ENCODE measurements around the gene GRK5.

DNA sequence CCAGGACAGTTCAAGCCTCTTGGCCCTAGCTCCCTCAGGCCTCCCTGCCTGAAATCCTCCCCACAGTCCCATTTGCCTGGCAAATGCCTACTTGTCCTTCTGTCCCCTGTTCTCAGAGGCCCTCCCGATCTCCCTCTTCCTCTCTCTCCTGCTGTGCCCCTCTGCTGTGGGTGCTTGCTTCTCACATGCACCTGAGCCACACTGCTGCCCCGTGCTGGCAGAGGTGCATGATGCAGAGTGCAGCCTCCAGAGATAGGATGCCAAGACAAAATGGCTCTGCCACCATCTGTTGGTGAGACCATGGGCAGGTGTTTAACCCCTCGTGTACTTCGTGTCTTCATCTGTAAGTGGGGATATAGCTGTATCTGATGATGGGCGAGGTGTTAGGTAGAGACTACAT is 176.8 kb downstream of the GRK5 start:
- TF ChIP-seq, protein P1, sequence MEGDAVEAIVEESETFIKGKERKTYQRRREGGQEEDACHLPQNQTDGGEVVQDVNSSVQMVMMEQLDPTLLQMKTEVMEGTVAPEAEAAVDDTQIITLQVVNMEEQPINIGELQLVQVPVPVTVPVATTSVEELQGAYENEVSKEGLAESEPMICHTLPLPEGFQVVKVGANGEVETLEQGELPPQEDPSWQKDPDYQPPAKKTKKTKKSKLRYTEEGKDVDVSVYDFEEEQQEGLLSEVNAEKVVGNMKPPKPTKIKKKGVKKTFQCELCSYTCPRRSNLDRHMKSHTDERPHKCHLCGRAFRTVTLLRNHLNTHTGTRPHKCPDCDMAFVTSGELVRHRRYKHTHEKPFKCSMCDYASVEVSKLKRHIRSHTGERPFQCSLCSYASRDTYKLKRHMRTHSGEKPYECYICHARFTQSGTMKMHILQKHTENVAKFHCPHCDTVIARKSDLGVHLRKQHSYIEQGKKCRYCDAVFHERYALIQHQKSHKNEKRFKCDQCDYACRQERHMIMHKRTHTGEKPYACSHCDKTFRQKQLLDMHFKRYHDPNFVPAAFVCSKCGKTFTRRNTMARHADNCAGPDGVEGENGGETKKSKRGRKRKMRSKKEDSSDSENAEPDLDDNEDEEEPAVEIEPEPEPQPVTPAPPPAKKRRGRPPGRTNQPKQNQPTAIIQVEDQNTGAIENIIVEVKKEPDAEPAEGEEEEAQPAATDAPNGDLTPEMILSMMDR (IDR thresholded peaks at IDR 0.05): no peak
- no peak for TF ChIP-seq POLR2AphosphoS5 (IDR thresholded peaks at IDR 0.05)
